Measurements from ENCODE around the gene PCDHB10. TPM values are rescaled to one million over a fixed set of nuclear protein-coding genes. Genes with fewer than 3 reads are reported as not detected.
A peak's percentile ranks its signal among the peaks of the same experiment; 100 is the strongest.
"Not testable (repeated sequence)": the region's sequence is repeated elsewhere in the genome, so short reads cannot be mapped to it uniquely, and the experiment has no call there.

Gene PCDHB10
- 1 to 10 TPM; 4.9 to 6.6 (median 6.4) TPM for polyA plus RNA-seq (ENCODE audit: insufficient read length in 3 of 3)
- long read RNA-seq, donor 1, transcript PCDHB10-201 (1 exons, 3,290 nt), result major isoform, 10 of 10 reads
- long read RNA-seq, donor 1, partial matches to known transcripts, result 0 of 10 reads
- long read RNA-seq, donor 1, other reads (novel, unspliced or antisense), result 0 of 10 reads
- long read RNA-seq, donor 2, transcript PCDHB10-201 (1 exons, 3,290 nt), result major isoform, 8 of 8 reads
- long read RNA-seq, donor 2, partial matches to known transcripts, result 0 of 8 reads
- long read RNA-seq, donor 2, other reads (novel, unspliced or antisense), result 0 of 8 reads
- long read RNA-seq, donor 3, partial matches to known transcripts, result 0 of 3 reads
- long read RNA-seq, donor 3, other reads (novel, unspliced or antisense), result 0 of 3 reads
- long read RNA-seq, donor 4, transcript PCDHB10-201 (1 exons, 3,290 nt), result major isoform, 7 of 7 reads
- long read RNA-seq, donor 4, partial matches to known transcripts, result 0 of 7 reads
- long read RNA-seq, donor 4, other reads (novel, unspliced or antisense), result 0 of 7 reads
- long read RNA-seq, donor 5, partial matches to known transcripts, result 0 of 2 reads
- long read RNA-seq, donor 5, other reads (novel, unspliced or antisense), result 0 of 2 reads
- long read RNA-seq, donor 6, transcript PCDHB10-201 (1 exons, 3,290 nt), result major isoform, 11 of 11 reads
- long read RNA-seq, donor 6, partial matches to known transcripts, result 0 of 11 reads
- long read RNA-seq, donor 6, other reads (novel, unspliced or antisense), result 0 of 11 reads
- long read RNA-seq, donor 7, transcript PCDHB10-201 (1 exons, 3,290 nt), result major isoform, 10 of 10 reads
- long read RNA-seq, donor 7, partial matches to known transcripts, result 0 of 10 reads
- long read RNA-seq, donor 7, other reads (novel, unspliced or antisense), result 0 of 10 reads
- long read RNA-seq, donor 8, transcript PCDHB10-201 (1 exons, 3,290 nt), result major isoform, 9 of 9 reads
- long read RNA-seq, donor 8, partial matches to known transcripts, result 0 of 9 reads
- long read RNA-seq, donor 8, other reads (novel, unspliced or antisense), result 0 of 9 reads
- long read RNA-seq, donor 9, transcript PCDHB10-201 (1 exons, 3,290 nt), result major isoform, 7 of 7 reads
- long read RNA-seq, donor 9, partial matches to known transcripts, result 0 of 7 reads
- long read RNA-seq, donor 9, other reads (novel, unspliced or antisense), result 0 of 7 reads
- long read RNA-seq, donor 10, transcript PCDHB10-201 (1 exons, 3,290 nt), result major isoform, 6 of 6 reads
- long read RNA-seq, donor 10, partial matches to known transcripts, result 0 of 6 reads
- long read RNA-seq, donor 10, other reads (novel, unspliced or antisense), result 0 of 6 reads
- long read RNA-seq, donor 11, transcript PCDHB10-201 (1 exons, 3,290 nt), result major isoform, 7 of 7 reads
- long read RNA-seq, donor 11, partial matches to known transcripts, result 0 of 7 reads
- long read RNA-seq, donor 11, other reads (novel, unspliced or antisense), result 0 of 7 reads
- long read RNA-seq, donor 12, transcript PCDHB10-201 (1 exons, 3,290 nt), result major isoform, 6 of 6 reads
- long read RNA-seq, donor 12, partial matches to known transcripts, result 0 of 6 reads
- long read RNA-seq, donor 12, other reads (novel, unspliced or antisense), result 0 of 6 reads
- long read RNA-seq, donor 13, transcript PCDHB10-201 (1 exons, 3,290 nt), result major isoform, 7 of 7 reads
- long read RNA-seq, donor 13, partial matches to known transcripts, result 0 of 7 reads
- long read RNA-seq, donor 13, other reads (novel, unspliced or antisense), result 0 of 7 reads
- long read RNA-seq, donor 14, transcript PCDHB10-201 (1 exons, 3,290 nt), result major isoform, 17 of 17 reads
- long read RNA-seq, donor 14, partial matches to known transcripts, result 0 of 17 reads
- long read RNA-seq, donor 14, other reads (novel, unspliced or antisense), result 0 of 17 reads
- long read RNA-seq, donor 15, partial matches to known transcripts, result 0 of 4 reads
- long read RNA-seq, donor 15, other reads (novel, unspliced or antisense), result 0 of 4 reads
- long read RNA-seq, donor 16, transcript PCDHB10-201 (1 exons, 3,290 nt), result major isoform, 9 of 9 reads
- long read RNA-seq, donor 16, partial matches to known transcripts, result 0 of 9 reads
- long read RNA-seq, donor 16, other reads (novel, unspliced or antisense), result 0 of 9 reads

- no peak for DNase-seq
These were observed at the start of gene PCDHB10 for GRCh38 chr5:141192110-141192725. TSS of gene PCDHB10 (plus strand) at chr5:141192353. CDS start at chr5:141192553, 200 bp downstream.

- DNase-seq, result peak; percentile 22
These were observed 42.3 kb upstream of the PCDHB10 start, which contains the start of gene PCDHB6 for GRCh38 chr5:141149812-141150211. TSS of gene PCDHB6 (plus strand) at chr5:141150057. CDS start at chr5:141150258, 201 bp downstream.

GRCh38 chr5:141150224-141150992, 41.7 kb upstream of the PCDHB10 start:
- DNase-seq, result no peak

DNA sequence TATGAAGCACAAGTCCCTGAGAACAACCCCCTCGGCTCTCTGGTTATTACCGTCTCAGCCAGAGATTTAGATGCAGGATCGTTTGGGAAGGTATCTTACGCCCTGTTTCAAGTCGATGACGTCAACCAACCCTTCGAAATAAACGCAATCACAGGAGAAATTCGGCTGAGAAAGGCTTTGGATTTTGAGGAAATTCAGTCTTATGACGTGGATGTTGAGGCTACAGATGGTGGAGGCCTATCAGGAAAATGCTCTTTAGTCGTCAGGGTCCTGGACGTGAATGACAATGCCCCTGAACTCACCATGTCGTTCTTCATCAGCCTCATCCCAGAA, 41.2 kb upstream of the PCDHB10 start:
- DNase-seq, result no peak

GRCh38 chr5:141151632-141152031, 40.5 kb upstream of the PCDHB10 start:
- not testable (repeated sequence) for DNase-seq

GRCh38 chr5:141152096-141152495, 40.1 kb upstream of the PCDHB10 start:
- not testable (repeated sequence) for DNase-seq

- DNase-seq, result no peak
These were observed 36.4 kb upstream of the PCDHB10 start for GRCh38 chr5:141155540-141156374.

GRCh38 chr5:141157356-141157755, 34.8 kb upstream of the PCDHB10 start:
- not testable (repeated sequence) for DNase-seq

- DNase-seq, result not testable (repeated sequence)
These were observed 34.3 kb upstream of the PCDHB10 start for GRCh38 chr5:141157901-141158300.

DNA sequence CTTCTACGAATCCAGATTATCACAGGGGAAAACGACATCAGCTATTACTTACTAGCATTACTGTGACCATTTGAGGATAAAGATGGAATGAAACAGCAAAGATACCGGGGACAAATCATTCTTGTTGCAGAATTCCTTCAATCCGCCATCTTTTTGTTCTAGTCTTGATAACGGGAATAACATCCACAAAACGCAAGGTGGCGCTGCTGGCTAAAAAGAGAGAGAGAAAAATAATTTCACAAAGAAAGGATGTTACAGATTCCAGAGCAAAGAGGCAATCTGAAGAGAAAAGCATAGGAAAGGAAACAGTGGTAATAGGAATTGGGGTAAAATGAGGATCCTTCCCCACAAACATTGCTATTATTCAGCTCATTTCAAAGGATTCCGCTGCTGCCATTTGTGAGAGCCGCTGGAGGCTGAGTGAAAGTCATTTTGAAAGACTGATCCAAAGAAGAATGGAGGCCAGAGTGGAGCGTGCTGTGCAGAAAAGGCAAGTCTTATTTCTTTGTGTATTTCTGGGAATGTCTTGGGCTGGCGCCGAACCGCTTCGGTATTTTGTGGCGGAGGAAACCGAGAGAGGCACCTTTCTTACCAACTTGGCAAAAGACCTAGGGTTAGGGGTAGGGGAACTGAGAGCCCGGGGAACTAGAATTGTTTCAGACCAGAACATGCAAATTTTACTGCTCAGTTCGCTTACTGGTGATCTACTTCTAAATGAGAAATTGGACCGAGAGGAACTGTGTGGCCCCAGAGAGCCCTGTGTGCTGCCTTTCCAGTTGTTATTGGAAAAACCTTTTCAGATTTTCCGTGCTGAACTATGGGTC, 19.6 kb upstream of the PCDHB10 start, which contains the start of gene PCDHB7:
Gene PCDHB7, plus strand, starts transcription at position 264 of the 824 bp plus-strand sequence. Its CDS starts 192 bp downstream, at position 456.
- DNase-seq, result peak; percentile 33

DNA sequence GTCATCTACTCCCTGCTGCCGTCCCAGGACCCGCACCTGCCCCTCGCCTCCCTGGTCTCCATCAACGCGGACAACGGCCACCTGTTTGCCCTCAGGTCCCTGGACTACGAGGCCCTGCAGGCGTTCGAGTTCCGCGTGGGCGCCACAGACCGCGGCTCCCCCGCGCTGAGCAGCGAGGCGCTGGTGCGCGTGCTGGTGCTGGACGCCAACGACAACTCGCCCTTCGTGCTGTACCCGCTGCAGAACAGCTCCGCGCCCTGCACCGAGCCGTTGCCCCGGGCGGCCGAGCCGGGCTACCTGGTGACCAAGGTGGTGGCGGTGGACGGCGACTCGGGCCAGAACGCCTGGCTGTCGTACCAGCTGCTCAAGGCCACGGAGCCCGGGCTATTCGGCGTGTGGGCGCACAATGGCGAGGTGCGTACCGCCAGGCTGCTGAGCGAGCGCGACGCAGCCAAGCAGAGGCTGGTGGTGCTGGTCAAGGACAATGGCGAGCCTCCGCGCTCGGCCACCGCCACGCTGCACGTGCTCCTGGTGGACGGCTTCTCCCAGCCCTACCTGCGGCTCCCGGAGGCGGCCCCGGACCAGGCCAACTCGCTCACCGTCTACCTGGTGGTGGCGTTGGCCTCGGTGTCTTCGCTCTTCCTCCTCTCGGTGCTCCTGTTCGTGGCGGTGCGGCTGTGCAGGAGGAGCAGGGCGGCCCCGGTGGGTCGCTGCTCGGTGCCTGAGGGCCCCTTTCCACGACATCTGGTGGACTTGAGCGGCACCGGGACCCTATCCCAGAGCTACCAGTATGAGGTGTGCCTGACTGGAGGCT, 17.7 kb upstream of the PCDHB10 start:
- DNase-seq, result not testable (repeated sequence)

GRCh38 chr5:141175933-141176332, 16.2 kb upstream of the PCDHB10 start:
- DNase-seq, result no peak

DNA sequence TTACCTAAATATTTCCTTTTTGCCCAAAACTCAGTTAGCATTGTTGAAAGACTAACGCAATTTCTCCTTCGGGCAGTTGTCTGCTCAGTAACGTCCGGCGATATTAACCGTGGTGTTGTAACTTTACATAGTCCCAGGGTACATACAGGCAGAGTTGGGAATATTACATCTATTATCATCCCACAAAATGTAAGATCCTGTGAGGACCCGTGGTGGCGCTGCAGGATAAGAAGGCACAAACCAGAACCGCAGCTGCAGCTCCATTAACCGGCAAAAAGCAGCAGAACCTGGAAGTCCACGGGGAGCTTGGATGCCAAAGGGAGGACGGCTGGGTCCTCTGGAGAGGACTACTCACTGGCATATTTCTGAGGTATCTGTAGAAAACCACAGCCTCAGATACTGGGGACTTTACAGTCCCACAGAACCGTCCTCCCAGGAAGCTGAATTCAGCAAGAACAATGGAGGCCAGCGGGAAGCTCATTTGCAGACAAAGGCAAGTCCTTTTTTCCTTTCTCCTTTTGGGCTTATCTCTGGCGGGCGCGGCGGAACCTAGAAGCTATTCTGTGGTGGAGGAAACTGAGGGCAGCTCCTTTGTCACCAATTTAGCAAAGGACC, 14.5 kb upstream of the PCDHB10 start, which contains the start of gene PCDHB8:
Gene PCDHB8, plus strand, starts transcription at position 214 of the 615 bp plus-strand sequence. Its CDS starts 245 bp downstream, at position 459.
- not testable (repeated sequence) for DNase-seq

DNA sequence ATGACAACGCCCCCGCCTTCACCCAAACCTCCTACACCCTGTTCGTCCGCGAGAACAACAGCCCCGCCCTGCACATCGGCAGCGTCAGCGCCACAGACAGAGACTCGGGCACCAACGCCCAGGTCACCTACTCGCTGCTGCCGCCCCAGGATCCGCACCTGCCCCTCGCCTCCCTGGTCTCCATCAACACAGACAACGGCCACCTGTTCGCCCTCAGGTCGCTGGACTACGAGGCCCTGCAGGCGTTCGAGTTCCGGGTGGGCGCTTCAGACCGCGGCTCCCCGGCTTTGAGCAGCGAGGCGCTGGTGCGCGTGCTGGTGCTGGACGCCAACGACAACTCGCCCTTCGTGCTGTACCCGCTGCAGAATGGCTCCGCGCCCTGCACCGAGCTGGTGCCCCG, 12.8 kb upstream of the PCDHB10 start:
- DNase-seq, result not testable (repeated sequence)

DNA sequence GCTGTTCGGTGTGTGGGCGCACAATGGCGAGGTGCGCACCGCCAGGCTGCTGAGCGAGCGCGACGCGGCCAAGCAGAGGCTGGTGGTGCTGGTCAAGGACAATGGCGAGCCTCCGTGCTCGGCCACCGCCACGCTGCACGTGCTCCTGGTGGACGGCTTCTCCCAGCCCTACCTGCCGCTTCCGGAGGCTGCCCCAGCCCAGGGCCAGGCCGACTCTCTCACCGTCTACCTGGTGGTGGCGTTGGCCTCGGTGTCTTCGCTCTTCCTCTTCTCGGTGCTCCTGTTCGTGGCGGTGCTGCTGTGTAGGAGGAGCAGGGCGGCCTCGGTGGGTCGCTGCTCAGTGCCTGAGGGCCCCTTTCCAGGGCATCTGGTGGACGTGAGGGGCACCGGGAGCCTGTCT, 12.3 kb upstream of the PCDHB10 start:
- DNase-seq, result not testable (repeated sequence)
